GM19193 (cell line): ENCODE results near the gene HSF4.
A peak's percentile ranks its signal among the peaks of the same experiment; 100 is the strongest.

Source experiments
- POLR2A ChIP-seq: IDR thresholded peaks from 4 replicates; pipeline ENCODE4 v1.6.1; 2011; ENCODE audit not compliant: insufficient read depth, insufficient read length; ENCODE audit errors: extremely low read depth

Gene HSF4

GRCh38 chr16:67170949-67171649 is 6.6 kb downstream of the HSF4 start:
- TF ChIP-seq POLR2A = no peak

- TF ChIP-seq POLR2A = no peak
These were observed 8.8 kb downstream of the HSF4 start for GRCh38 chr16:67173323-67173722.

- TF ChIP-seq POLR2A = no peak
These were observed 9.5 kb downstream of the HSF4 start for GRCh38 chr16:67173808-67174705.

- TF ChIP-seq POLR2A = no peak
These were observed 10.2 kb downstream of the HSF4 start for GRCh38 chr16:67174706-67175231.

- no peak for TF ChIP-seq POLR2A
These were observed 12.1 kb downstream of the HSF4 start for GRCh38 chr16:67176662-67177061.

GRCh38 chr16:67177743-67178699 is 13.5 kb downstream of the HSF4 start:
- no peak for TF ChIP-seq POLR2A

GRCh38 chr16:67179421-67180080 is 15.0 kb downstream of the HSF4 start:
- no peak for TF ChIP-seq POLR2A

- no peak for TF ChIP-seq POLR2A
These were observed 15.6 kb downstream of the HSF4 start for GRCh38 chr16:67180166-67180565.

- TF ChIP-seq POLR2A = no peak
These were observed 16.8 kb downstream of the HSF4 start for GRCh38 chr16:67181346-67181745.

- TF ChIP-seq POLR2A = no peak
These were observed 17.7 kb downstream of the HSF4 start for GRCh38 chr16:67182288-67182687.

- peak; percentile 51 for TF ChIP-seq POLR2A
These were observed 18.7 kb downstream of the HSF4 start for GRCh38 chr16:67183284-67183626.

GRCh38 chr16:67183627-67184452 is 19.3 kb downstream of the HSF4 start, which contains the start of gene MATCAP1:
Gene MATCAP1, minus strand, starts transcription at chr16:67183963. Its CDS starts 3,353 bp downstream, at chr16:67180610.
- peak; percentile 58 for TF ChIP-seq POLR2A

GRCh38 chr16:67184453-67184994 is 20.0 kb downstream of the HSF4 start:
- no peak for TF ChIP-seq POLR2A
